NCI-H1694 (cell line): ENCODE measurements around the gene JAM2.

Experiments
- DNase-seq: peaks from one replicate; lab custom pipeline; 2025; lab: John Stamatoyannopoulos, UW

The JAM2 gene

DNA sequence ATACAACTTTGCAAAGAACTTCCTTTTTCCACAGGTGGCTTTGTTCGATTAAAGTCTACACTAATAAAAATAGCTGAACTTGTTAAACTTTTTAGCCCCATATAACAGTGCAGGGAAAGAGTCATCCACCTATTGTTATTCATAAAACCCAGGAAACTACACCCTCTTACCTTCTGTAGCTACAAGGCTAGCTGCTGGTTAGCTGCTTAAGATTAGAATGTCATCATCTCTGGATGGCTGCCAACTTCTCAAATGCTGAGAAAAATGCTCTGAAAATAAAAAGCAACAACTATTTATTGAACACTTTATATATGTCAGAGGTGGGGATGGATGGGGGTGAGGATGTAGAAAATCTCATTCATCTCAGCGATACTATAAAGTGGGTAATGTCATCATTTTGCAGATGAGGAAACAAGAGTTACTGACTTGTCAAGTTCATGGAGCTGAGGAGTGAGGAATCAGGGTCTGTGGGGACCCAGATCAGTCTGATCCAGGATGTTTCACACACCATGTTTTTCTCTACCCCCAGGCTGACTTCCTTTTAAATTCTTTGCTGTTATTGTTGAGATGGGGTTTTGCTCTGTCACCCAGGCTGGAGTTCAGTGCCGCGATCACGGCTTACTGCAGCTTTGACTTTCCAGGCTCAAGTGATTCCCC lies 78.6 kb downstream of the JAM2 start:
- no peak for DNase-seq

DNA sequence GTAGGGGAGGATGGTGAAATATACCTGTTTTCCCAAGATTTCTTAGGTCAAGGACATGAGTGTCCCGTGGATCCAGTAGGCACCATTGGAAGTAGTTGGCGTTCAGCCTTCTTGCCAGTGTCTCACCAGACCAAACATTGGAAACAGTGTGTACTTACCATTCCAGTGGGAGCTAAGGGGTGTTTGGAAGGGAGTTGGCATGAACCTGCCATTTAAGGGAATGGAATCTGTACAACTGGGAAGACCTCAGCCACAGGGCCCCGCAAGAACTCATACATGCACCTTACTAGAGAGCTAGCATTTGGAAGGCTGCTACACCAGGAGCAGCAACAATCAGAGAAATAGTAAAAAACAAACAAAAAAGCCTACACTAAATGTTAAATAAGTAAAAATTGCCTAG lies 82.9 kb downstream of the JAM2 start:
- no peak for DNase-seq

DNA sequence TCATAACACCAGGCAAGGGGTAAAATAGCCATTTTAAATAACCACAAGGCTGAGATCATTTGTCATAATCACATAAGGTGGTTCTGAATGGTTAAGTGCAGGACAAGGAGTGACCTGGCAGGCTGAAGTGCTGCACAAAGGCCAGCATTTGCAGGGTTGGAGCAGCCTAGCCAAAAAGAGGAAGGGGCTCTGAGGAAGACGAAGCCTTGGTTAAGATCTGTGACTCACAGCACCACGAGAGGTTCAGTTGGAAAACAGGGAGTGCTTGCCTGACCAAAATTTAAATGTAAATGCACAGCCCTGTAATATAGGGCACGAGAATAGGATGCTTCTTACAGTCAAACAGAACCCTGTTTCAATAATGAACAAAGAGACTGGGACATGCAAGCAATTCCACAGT lies 83.6 kb downstream of the JAM2 start:
- no peak for DNase-seq

DNA sequence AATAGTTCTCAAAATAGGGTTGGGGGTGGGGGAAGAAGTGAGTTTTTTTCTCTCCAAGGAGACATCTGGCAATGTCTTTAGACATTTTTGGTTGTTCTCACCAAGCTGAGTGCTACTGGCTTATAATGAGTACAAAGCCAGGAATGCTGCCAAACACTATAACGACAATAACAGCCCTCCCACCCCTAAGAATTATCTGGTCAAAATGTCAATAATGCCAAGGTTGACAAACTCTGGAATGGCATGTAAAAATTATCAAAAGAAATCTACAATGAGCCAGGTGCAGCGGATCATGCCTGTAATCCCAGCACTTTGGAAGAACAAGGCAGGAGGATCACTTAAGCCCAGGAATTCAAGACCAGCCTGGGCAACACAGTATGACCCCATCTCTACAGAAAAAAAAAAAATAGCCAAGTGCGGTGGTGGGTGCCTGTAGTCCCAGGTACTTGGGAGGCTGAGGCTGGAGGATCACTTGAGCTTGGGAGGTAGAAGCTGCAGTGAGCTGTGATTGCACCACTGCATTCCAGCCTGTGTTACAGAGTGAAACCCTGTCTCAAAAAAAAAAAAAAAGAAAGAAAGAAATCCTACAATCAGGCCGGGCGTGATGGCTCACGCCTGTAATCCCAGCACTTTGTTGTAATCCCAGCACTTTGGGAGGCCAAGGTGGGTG lies 93.2 kb downstream of the JAM2 start:
- DNase-seq = no peak

DNA sequence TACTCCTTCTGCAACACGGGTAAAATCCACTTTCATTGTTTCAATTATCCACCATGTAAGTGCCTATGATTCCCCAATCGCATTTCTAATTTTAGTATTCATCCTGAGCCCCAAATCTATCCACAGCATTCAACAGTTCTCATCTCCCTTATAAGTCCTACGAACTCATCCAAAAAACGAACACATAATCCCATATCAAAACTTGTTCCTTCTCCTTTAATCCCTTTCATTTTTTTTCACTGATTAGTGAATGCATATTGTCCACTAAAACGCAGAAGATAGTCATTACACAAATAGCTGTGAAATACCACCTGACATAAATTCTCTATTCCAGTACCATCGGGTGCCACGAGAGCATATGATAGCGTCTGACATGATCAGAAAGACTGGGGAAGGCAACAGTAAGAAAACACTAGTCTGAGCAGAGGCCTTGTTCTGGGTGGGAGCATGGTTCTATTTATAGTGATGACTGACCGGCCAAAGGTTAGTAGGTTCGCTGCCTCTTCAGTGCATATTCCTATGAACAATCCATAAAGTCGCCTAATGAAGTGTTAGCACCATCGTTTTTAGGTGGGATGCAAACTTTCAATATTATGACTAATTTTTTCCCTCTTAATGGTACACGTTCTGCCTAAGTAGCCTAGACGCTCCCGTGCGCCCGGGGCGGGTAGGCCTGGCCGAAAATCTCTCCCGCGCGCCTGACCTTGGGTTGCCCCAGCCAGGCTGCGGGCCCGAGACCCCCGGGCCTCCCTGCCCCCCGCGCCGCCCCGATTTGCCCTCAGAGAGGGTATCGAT lies 95.0 kb downstream of the JAM2 start:
- peak; percentile 16 for DNase-seq

DNA sequence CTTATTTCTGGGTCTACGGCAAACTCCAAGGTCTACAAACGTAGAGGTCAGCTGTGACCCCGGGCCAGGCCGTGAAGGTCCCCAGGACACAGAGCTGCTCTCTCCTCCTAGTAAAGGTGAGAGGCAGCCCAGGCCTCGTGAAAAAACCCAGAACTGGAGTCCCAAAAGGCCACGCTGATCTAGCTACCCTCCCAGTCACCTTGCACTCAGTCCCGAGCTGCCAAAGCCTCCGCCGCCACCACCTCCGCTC lies 95.5 kb downstream of the JAM2 start:
- no peak for DNase-seq

DNA sequence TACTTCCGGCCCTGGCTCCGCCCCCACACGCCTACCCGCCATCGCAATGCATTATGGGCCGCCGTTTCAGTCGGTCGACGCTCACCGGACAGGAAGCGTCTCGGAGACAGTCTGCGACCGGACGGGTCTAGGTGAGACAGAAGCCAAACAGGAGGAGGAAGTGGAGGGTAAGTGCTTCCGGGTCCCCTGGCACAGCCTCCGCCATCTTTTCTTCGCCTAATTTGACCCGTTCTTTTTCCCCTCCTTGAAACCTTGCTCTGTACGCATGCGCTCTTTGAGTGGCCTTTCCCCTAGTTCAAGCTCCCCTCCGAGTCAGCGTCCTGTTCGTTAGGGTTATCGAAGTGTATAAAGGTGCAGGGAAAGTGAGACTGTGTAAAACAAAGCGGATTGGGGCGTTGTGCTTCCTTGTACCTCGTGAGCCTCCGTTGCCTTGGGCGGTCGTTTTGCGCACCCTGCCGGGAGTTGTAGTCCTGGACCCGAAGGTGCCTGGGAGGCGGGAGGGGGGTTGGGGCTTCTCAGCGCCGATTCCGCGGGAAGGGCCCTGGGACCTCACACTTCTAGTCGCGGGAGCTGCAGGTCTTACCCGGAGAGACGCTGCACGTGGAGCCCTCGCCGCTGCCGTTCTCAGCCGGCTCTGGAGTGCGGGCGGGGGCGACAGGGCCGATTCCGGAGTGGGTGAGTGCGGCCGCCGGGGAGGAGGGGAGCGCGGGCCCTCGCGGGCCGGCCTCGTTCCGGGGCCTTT lies 96.0 kb downstream of the JAM2 start, which contains the start of the genes ATP5PF and GABPA:
TSS of gene ATP5PF (minus strand) at position 1 of the 742 bp plus-strand sequence. CDS start 5,110 bp downstream, outside the sequence.
TSS of gene GABPA (plus strand) at position 69 of the 742 bp plus-strand sequence. CDS start 6,627 bp downstream, outside the sequence.
- peak; percentile 99 for DNase-seq

DNA sequence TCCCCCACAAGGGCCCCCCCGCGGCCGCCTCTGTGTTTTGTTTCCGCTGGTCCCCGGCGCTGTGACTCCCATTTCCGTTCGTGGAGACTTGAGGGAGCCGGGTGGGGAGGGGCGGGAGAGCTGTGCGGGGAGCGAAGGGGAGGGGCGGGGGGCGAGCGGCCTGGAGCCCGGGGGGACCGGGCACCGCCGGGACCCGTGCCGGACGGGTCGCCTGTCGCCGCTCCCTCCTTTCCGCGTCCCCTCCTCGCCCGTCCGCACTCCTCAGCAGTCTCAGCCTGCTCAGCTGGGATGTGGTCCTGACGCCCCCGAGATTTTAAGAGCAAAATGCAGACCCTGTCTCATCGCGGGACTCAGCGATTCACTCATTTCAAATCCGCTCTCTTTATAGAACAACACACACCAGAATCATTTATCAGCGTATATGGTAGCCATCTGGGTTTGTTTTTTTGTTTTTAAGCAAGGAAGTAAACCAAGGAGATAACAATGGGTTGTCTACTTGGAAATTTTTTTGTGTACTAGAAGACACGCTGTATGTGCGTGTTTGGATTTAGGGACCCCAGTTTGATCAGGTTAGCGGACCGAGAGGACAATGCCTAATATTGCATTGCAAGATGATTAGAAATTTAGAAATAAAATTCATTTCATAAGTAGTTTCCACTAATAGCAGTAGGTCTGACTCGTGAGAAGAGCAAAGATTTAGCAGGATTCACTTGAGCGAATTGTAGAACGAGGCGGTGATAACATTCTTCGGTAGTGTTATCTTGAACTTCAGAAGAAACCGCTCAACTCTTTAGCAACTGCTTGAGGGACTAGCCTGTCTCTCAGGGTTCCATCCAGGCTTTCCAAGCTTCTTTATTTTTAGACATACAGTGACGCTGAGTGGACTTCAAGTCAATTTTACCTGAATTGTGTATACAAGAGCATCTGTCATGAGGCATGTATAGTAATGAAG lies 96.9 kb downstream of the JAM2 start:
- DNase-seq = peak; percentile 87

DNA sequence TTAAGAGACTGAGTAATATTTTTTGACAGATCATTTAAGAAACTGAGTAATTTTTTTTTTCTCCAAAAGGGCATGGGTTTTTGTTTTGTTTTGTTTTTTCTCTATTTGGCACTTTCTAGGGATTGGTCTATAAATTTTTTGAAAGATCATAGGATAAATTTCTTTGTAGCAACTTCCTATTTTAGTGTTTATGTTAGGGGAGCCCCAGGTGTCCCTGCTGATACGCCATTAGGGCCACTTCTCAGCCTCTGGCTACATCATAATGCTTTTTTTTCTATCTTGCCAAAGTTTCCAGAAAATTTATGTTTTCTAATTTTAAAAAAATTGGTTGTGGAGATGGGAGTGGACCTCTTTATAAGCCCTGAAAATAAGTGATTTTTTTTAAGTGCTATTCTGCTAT lies 98.4 kb downstream of the JAM2 start:
- no peak for DNase-seq

DNA sequence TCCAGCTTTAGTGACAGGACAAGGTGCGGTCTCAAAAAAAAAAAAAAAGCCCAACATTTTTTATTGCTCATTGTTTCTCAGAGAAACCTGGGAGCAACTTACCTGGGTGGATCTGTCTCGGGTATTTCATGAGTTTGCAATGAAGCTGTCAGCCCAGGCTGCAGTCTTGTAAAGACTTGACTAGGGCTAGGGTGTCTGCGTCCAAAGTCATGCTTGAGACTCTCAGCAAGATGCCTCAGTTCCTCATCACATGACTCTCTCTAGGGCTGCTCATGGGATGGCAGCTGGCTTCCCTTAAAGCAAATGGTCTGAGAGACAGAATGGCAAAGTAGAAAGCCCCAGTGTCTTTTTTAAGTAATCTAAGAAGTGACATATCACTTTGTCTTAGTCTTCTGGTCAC lies 103.8 kb downstream of the JAM2 start:
- DNase-seq = no peak

DNA sequence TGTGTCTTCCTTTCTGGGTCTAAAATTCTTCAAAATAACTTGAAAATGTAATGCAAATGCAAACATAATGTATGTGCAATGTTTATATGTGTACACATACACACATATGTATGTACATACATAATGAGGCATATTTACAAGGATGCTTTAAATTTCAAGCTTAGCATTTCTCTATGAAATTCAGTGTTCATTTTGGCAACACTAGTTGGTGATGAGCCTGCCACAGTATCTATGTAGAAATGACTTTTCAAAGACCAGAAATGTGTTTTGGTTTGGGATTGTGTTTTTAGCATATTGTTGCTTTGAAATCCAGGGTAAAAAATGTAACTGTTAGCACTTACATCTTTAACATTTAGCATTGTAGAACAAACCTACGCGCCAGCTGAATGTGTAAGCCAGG lies 105.8 kb downstream of the JAM2 start:
- DNase-seq = no peak

DNA sequence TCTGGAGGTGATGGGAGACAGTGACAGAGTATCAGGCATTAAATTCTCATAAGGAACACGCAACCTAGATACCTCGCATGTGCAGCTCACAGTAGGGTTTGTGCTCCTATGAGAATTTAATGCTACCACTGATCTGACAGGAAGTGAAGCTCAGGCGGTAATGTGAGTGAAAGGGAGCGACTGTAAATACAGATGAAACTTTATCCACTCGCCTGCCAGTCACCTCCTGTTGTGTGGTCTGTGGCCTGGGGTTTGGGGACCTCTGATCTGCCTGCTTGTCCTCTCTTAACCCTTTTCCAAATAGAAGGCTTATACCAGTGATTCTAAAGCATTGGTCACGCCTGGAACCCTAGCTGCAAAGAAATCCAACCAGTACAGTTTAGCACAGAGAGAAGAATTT lies 111.0 kb downstream of the JAM2 start:
- DNase-seq = no peak

DNA sequence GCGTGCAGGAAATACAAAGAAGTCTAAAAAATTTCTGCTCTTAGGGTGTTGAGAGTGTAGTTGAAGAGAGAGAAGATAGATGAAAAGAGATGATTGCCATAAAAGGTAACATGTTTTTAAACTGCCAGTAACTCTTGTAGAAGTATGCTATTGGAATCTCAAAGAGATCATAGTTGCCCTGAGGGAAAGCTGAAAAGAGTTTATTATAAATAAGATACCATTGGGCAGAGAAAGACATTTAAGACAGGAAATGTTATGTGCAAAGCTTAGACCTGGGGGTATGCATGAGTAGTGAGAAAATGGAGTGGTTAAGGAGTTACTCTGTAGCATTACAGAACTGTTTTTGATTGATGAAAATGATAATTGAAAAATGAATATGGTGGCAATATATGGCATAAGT lies 113.4 kb downstream of the JAM2 start:
- no peak for DNase-seq

DNA sequence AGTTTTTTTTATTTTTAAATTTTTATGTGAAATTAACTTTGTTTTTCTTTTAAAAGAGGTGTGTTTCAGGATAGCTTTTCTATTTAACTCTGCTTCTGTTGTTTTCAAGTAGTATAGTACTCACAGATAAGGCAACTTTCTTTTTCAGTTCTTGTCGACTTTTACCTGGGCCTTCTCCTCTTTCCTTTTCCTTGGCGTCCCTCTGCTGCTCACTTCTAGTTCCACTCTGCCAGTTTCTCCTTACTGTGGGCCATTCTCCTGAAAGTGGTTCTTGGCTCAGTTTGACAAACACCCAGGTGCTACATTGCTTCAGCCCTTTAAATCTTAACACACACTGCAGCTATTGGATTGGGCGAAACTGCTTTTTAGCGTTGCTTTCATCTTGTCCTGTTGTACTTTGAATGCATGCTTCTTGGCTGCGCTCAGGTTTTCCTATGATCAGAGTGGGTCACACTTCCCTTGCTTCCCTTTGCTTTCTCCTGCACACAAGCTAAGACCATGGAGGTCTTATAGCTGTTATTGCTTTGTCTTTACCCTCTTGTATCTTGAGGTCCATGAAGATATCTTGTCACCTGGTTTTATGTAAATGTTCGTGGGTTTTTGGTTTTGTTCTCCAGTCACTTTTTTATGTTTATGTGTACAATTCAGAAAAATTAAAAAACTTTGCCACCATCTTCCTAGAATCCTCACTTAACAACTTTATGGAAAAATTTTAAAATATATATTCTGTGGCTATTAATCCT lies 117.3 kb downstream of the JAM2 start:
- no peak for DNase-seq

DNA sequence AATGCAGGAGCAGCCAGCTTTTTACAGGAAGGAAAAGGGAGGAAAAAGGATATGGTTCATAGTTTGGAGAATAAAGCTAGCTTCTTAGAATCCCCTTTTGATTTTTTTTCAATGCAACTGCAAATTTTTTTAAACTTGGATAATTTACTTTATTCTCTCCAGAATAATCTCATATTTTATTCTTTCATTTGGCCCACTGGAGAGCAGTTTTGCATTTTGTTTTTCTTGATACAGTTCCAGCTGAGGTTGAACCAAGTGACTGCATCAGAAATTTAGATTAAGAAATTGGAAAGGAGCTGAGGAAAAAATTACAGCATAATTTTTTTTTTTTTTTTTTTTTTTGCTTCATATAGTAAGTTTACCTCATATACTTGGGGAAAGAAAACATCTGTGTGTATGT lies 118.5 kb downstream of the JAM2 start:
- no peak for DNase-seq

DNA sequence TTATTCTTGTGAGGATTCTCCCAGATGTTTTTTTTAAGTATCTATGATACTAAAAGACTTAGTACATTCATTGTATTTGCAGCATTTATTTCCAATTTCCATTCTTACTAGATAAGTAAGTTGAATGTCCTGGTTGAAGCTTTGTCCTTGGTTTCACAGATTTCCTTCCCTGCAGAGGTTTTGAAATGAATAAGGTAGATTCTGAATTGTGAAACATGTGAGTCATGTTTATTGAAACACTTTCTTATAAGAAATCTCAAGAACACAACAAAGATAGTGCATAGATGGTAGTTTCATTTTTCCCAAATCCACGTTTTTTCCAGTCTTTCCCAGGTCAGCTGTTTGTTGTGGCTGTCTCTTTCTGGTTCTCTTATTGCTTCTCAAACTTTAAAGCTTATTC lies 120.5 kb downstream of the JAM2 start:
- no peak for DNase-seq

DNA sequence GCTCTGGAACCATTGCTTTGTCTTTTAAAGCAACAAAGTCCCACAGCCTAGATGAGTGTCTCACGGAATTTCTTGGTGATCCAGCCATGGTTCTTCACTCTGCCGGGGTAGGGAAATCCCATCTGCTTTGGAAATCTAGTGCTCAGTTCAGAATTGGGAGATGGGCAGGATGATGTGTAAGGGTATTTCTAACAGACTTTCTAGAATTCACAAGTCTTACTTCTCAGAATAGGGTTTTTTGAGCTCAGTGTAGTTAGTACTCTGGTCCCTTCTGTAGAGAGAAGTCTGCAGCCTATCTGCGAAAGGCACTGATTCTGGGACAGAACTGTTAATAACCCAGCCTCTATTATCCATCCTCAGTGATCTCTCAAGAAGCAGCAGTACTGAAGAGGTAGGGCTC lies 121.0 kb downstream of the JAM2 start:
- DNase-seq = no peak

DNA sequence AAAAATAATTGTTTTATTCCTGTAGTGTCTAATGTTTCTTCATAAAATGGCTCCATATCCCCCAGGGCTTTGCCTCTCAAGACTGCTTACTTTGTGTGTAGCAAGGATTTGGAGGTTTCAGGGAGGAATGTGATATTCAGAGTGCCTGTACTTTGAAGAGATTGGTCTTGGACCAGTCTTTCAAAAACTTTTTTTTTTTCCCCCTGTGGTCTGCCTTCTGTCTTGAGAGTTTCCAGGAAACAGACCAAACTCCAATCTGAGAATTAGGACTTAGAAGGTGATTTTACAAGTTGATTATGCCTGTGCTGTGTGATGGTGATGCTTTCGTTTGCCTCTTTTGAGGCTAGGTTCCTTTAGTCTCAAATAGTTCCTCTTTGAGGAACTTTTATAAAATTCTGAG lies 121.6 kb downstream of the JAM2 start:
- no peak for DNase-seq

DNA sequence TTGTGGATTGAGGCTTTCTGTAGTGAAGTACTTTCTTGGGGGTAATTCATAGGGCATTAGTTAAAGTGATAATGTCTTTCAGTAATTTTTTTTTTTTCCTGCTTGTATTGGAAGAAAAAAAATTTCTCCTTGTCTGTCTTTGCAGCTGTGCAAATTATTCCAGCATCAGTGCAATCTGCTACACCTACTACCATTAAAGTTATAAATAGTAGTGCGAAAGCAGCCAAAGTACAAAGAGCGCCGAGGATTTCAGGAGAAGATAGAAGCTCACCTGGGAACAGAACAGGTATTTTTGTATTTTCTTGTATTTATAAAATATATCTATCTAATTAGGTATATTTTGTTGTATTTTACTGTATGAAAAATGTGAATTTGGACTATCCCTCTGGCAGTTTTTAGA lies 125.0 kb downstream of the JAM2 start:
- no peak for DNase-seq
